ENCODE results near the gene THSD7B.

- TF ChIP-seq POLR2A (IDR thresholded peaks at IDR 0.05; ENCODE audit: low read depth) (no peak), CTCF (IDR thresholded peaks at IDR 0.05) (no peak)
These were observed 953.4 kb downstream of the THSD7B start for GRCh38 chr2:137718786-137719185.

All from esophagus muscularis mucosa (tissue), 3 donors.